Esophagus squamous epithelium (tissue), 4 donors: ENCODE measurements around the gene C2orf42.

Experiments used
- CTCF ChIP-seq, 6 experiments: fragments of 450-650 bp in 4 of 6; fragments of 200-600 bp in 2 of 6; sonication (generic) in 2 of 6; IDR thresholded peaks; one replicate each; pipeline ENCODE4 v1.5.1; 2016 to 2019; ENCODE audit warnings: antibody characterized with exemption in 6 of 6, mild to moderate bottlenecking in 4 of 6, moderate library complexity in 4 of 6
- POLR2A ChIP-seq, 4 donors: fragments of 450-650 bp; IDR thresholded peaks; one replicate each; pipeline ENCODE4 v1.6.1; 2017; ENCODE audit warnings: antibody characterized with exemption in 4 of 4, mild to moderate bottlenecking in 4 of 4, moderate library complexity in 3 of 4

GRCh38 chr2:70125498-70125898 lies 65.3 kb downstream of the C2orf42 start:
- no peak for TF ChIP-seq CTCF (IDR thresholded peaks at IDR 0.05)
- no peak for TF ChIP-seq POLR2A (IDR thresholded peaks at IDR 0.05)
